WTC11 (cell line): ENCODE results near the gene CFAP57. TPM values are rescaled to one million over a fixed set of nuclear protein-coding genes. Genes with fewer than 3 reads are reported as not detected.

Source experiments
- CREB1 ChIP-seq: sonication (generic); formaldehyde crosslinking; IDR thresholded peaks from 2 replicates; pipeline ENCODE4 v1.8.0; 2023; ENCODE audit warnings: mild to moderate bottlenecking, missing genetic modification reagents
- EMX1 ChIP-seq: fragments of 250-450 bp; sonication (Bioruptor Pico); IDR thresholded peaks from 2 replicates; pipeline ENCODE4 v1.8.0; 2021; ENCODE audit warnings: mild to moderate bottlenecking
- FOXJ3 ChIP-seq: sonication (generic); formaldehyde crosslinking; IDR thresholded peaks from 2 replicates; pipeline ENCODE4 v1.9.0; 2021; ENCODE audit warnings: missing genetic modification reagents, mild to moderate bottlenecking, borderline replicate concordance
- NFATC4 ChIP-seq: fragments of 250-450 bp; sonication (Bioruptor Pico); IDR thresholded peaks from 2 replicates; pipeline ENCODE4 v1.9.0; 2021; ENCODE audit warnings: mild to moderate bottlenecking
- NFE2L1 ChIP-seq: sonication (generic); formaldehyde crosslinking; IDR thresholded peaks from 2 replicates; pipeline ENCODE4 v1.8.1; 2023; ENCODE audit warnings: missing genetic modification reagents
- NR1H2 ChIP-seq: sonication (generic); formaldehyde crosslinking; IDR thresholded peaks from 2 replicates; pipeline ENCODE4 v1.9.0; 2021; ENCODE audit warnings: mild to moderate bottlenecking, moderate library complexity, missing genetic modification reagents
- NR2C2 ChIP-seq: sonication (generic); formaldehyde crosslinking; IDR thresholded peaks from 2 replicates; pipeline ENCODE4 v1.8.0; 2022; ENCODE audit warnings: mild to moderate bottlenecking, missing genetic modification reagents
- ZNF263 ChIP-seq: sonication (generic); formaldehyde crosslinking; IDR thresholded peaks from 2 replicates; pipeline ENCODE4 v1.8.1; 2022; ENCODE audit warnings: low read depth, mild to moderate bottlenecking, moderate library complexity, missing genetic modification reagents
- total RNA-seq: library from RNA; stranded (reverse); gene quantifications from 3 replicates; pipeline ENCODE4 v1.2.3, GENCODE V29; 2021
- TF ChIP-seq, protein P1 (sequence below): fragments of 250-450 bp; sonication (Bioruptor Pico); IDR thresholded peaks from 2 replicates; pipeline ENCODE4 v1.9.0; 2021; ENCODE audit warnings: mild to moderate bottlenecking, borderline replicate concordance
- TF ChIP-seq, protein P2 (sequence below): sonication (generic); formaldehyde crosslinking; IDR thresholded peaks from 2 replicates; pipeline ENCODE4 v1.8.0; 2023; ENCODE audit warnings: missing genetic modification reagents
- TF ChIP-seq, protein P3 (sequence below): sonication (generic); formaldehyde crosslinking; IDR thresholded peaks from 2 replicates; pipeline ENCODE4 v1.8.1; 2023; ENCODE audit warnings: mild to moderate bottlenecking, missing genetic modification reagents, moderate library complexity
- TF ChIP-seq, protein P4 (sequence below): sonication (generic); formaldehyde crosslinking; IDR thresholded peaks from 2 replicates; pipeline ENCODE4 v1.8.1; 2023; ENCODE audit warnings: mild to moderate bottlenecking, moderate library complexity, missing genetic modification reagents
- TF ChIP-seq, protein P5 (sequence below): fragments of 250-450 bp; sonication (Bioruptor Pico); IDR thresholded peaks from 2 replicates; pipeline ENCODE4 v1.8.0; 2021; ENCODE audit warnings: mild to moderate bottlenecking
- TF ChIP-seq, protein P6 (sequence below): sonication (generic); formaldehyde crosslinking; IDR thresholded peaks from 2 replicates; pipeline ENCODE4 v1.8.1; 2022; ENCODE audit warnings: low read depth, mild to moderate bottlenecking, moderate library complexity, missing genetic modification reagents, borderline replicate concordance
- TF ChIP-seq, protein P7 (sequence below): fragments of 200-600 bp; IDR thresholded peaks from 2 replicates; pipeline ENCODE4 v1.8.0; 2022; ENCODE audit warnings: antibody characterized with exemption
- TF ChIP-seq, protein P8 (sequence below): sonication (generic); formaldehyde crosslinking; IDR thresholded peaks from 2 replicates; pipeline ENCODE4 v1.8.0; 2022; ENCODE audit warnings: mild to moderate bottlenecking, missing genetic modification reagents
- TF ChIP-seq, protein P9 (sequence below): fragments of 250-450 bp; sonication (Bioruptor Pico); IDR thresholded peaks from 2 replicates; pipeline ENCODE4 v2.1.2; 2022; ENCODE audit warnings: mild to moderate bottlenecking, moderate library complexity
- TF ChIP-seq, protein P10 (sequence below): sonication (generic); formaldehyde crosslinking; IDR thresholded peaks from 2 replicates; pipeline ENCODE4 v1.8.1; 2022; ENCODE audit warnings: mild to moderate bottlenecking, moderate library complexity, missing genetic modification reagents
- TF ChIP-seq, protein P11 (sequence below): sonication (generic); formaldehyde crosslinking; IDR thresholded peaks from 2 replicates; pipeline ENCODE4 v1.8.1; 2022; ENCODE audit warnings: low read depth, missing genetic modification reagents, borderline replicate concordance
- TF ChIP-seq, protein P12 (sequence below): sonication (generic); formaldehyde crosslinking; IDR thresholded peaks from 2 replicates; pipeline ENCODE4 v1.8.0; 2022; ENCODE audit warnings: mild to moderate bottlenecking, missing genetic modification reagents

The CFAP57 gene
- total RNA-seq, 1 experiment from 2014 or later: 0.42 TPM

DNA sequence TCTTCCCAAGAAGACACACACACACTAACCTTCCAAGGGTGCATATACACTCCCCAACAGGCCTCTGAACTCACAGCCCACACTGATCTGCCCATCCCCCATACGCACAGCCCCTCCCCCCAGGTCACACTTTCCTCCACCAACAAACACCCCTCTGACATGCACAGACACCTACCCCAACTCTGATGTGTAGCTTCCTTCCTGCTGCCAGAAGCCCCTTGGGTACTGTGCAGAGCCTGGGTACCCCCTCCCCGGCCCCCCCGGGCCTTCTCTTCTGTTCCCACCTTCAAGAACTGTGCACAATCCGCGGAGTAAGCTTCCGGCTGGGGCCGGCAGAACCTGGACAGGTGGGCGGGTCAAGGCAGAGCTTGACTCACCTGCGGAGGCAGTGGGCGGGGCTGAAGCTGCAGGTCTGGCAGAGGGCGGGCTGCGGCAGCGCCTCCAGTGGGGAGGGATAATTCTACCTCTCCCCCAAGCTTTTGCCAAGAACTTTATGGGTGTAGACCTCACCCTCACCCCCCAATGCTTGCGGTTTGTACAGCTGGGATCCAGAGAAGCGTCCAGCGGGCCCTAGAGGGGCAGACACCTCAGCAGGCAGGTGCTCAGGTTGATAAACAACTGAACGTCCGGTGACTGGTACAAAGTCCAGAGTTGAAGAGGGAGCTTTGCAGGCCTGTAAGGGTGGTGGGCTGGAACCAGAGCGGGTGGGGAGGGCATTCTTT, 113.3 kb downstream of the CFAP57 start, which contains the start of gene C1orf210 (continued):
- TF ChIP-seq EMX1 (CRISPR knock-in tag) (no peak), CREB1 (CRISPR knock-in tag) (no peak), ZNF263 (CRISPR knock-in tag) (no peak), NR2C2 (CRISPR knock-in tag) (no peak), NFATC4 (CRISPR knock-in tag) (no peak), FOXJ3 (no peak), NR1H2 (CRISPR knock-in tag) (no peak), NFE2L1 (no peak)
- TF ChIP-seq, protein P1, sequence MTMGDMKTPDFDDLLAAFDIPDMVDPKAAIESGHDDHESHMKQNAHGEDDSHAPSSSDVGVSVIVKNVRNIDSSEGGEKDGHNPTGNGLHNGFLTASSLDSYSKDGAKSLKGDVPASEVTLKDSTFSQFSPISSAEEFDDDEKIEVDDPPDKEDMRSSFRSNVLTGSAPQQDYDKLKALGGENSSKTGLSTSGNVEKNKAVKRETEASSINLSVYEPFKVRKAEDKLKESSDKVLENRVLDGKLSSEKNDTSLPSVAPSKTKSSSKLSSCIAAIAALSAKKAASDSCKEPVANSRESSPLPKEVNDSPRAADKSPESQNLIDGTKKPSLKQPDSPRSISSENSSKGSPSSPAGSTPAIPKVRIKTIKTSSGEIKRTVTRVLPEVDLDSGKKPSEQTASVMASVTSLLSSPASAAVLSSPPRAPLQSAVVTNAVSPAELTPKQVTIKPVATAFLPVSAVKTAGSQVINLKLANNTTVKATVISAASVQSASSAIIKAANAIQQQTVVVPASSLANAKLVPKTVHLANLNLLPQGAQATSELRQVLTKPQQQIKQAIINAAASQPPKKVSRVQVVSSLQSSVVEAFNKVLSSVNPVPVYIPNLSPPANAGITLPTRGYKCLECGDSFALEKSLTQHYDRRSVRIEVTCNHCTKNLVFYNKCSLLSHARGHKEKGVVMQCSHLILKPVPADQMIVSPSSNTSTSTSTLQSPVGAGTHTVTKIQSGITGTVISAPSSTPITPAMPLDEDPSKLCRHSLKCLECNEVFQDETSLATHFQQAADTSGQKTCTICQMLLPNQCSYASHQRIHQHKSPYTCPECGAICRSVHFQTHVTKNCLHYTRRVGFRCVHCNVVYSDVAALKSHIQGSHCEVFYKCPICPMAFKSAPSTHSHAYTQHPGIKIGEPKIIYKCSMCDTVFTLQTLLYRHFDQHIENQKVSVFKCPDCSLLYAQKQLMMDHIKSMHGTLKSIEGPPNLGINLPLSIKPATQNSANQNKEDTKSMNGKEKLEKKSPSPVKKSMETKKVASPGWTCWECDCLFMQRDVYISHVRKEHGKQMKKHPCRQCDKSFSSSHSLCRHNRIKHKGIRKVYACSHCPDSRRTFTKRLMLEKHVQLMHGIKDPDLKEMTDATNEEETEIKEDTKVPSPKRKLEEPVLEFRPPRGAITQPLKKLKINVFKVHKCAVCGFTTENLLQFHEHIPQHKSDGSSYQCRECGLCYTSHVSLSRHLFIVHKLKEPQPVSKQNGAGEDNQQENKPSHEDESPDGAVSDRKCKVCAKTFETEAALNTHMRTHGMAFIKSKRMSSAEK (CRISPR knock-in tag): no peak
- TF ChIP-seq, protein P2, sequence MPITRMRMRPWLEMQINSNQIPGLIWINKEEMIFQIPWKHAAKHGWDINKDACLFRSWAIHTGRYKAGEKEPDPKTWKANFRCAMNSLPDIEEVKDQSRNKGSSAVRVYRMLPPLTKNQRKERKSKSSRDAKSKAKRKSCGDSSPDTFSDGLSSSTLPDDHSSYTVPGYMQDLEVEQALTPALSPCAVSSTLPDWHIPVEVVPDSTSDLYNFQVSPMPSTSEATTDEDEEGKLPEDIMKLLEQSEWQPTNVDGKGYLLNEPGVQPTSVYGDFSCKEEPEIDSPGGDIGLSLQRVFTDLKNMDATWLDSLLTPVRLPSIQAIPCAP (CRISPR knock-in tag): no peak
- TF ChIP-seq, protein P3, sequence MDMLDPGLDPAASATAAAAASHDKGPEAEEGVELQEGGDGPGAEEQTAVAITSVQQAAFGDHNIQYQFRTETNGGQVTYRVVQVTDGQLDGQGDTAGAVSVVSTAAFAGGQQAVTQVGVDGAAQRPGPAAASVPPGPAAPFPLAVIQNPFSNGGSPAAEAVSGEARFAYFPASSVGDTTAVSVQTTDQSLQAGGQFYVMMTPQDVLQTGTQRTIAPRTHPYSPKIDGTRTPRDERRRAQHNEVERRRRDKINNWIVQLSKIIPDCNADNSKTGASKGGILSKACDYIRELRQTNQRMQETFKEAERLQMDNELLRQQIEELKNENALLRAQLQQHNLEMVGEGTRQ: no peak
- TF ChIP-seq, protein P4, sequence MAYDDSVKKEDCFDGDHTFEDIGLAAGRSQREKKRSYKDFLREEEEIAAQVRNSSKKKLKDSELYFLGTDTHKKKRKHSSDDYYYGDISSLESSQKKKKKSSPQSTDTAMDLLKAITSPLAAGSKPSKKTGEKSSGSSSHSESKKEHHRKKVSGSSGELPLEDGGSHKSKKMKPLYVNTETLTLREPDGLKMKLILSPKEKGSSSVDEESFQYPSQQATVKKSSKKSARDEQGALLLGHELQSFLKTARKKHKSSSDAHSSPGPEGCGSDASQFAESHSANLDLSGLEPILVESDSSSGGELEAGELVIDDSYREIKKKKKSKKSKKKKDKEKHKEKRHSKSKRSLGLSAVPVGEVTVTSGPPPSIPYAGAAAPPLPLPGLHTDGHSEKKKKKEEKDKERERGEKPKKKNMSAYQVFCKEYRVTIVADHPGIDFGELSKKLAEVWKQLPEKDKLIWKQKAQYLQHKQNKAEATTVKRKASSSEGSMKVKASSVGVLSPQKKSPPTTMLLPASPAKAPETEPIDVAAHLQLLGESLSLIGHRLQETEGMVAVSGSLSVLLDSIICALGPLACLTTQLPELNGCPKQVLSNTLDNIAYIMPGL (CRISPR knock-in tag): 0 out of 2 replicates have a peak, but pooled peaks have one; percentile 56
- TF ChIP-seq, protein P5, sequence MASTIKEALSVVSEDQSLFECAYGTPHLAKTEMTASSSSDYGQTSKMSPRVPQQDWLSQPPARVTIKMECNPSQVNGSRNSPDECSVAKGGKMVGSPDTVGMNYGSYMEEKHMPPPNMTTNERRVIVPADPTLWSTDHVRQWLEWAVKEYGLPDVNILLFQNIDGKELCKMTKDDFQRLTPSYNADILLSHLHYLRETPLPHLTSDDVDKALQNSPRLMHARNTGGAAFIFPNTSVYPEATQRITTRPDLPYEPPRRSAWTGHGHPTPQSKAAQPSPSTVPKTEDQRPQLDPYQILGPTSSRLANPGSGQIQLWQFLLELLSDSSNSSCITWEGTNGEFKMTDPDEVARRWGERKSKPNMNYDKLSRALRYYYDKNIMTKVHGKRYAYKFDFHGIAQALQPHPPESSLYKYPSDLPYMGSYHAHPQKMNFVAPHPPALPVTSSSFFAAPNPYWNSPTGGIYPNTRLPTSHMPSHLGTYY (CRISPR knock-in tag): no peak
- TF ChIP-seq, protein P6, sequence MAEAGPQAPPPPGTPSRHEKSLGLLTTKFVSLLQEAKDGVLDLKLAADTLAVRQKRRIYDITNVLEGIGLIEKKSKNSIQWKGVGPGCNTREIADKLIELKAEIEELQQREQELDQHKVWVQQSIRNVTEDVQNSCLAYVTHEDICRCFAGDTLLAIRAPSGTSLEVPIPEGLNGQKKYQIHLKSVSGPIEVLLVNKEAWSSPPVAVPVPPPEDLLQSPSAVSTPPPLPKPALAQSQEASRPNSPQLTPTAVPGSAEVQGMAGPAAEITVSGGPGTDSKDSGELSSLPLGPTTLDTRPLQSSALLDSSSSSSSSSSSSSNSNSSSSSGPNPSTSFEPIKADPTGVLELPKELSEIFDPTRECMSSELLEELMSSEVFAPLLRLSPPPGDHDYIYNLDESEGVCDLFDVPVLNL: no peak
- TF ChIP-seq, protein P7, sequence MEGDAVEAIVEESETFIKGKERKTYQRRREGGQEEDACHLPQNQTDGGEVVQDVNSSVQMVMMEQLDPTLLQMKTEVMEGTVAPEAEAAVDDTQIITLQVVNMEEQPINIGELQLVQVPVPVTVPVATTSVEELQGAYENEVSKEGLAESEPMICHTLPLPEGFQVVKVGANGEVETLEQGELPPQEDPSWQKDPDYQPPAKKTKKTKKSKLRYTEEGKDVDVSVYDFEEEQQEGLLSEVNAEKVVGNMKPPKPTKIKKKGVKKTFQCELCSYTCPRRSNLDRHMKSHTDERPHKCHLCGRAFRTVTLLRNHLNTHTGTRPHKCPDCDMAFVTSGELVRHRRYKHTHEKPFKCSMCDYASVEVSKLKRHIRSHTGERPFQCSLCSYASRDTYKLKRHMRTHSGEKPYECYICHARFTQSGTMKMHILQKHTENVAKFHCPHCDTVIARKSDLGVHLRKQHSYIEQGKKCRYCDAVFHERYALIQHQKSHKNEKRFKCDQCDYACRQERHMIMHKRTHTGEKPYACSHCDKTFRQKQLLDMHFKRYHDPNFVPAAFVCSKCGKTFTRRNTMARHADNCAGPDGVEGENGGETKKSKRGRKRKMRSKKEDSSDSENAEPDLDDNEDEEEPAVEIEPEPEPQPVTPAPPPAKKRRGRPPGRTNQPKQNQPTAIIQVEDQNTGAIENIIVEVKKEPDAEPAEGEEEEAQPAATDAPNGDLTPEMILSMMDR: peak; percentile 39
- TF ChIP-seq, protein P8, sequence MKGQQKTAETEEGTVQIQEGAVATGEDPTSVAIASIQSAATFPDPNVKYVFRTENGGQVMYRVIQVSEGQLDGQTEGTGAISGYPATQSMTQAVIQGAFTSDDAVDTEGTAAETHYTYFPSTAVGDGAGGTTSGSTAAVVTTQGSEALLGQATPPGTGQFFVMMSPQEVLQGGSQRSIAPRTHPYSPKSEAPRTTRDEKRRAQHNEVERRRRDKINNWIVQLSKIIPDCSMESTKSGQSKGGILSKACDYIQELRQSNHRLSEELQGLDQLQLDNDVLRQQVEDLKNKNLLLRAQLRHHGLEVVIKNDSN (CRISPR knock-in tag): peak; percentile 21; the same call in 1 of the 2 replicates
- TF ChIP-seq, protein P9, sequence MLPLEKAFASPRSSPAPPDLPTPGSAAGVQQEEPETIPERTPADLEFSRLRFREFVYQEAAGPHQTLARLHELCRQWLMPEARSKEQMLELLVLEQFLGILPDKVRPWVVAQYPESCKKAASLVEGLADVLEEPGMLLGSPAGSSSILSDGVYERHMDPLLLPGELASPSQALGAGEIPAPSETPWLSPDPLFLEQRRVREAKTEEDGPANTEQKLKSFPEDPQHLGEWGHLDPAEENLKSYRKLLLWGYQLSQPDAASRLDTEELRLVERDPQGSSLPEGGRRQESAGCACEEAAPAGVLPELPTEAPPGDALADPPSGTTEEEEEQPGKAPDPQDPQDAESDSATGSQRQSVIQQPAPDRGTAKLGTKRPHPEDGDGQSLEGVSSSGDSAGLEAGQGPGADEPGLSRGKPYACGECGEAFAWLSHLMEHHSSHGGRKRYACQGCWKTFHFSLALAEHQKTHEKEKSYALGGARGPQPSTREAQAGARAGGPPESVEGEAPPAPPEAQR: no peak
- TF ChIP-seq, protein P10, sequence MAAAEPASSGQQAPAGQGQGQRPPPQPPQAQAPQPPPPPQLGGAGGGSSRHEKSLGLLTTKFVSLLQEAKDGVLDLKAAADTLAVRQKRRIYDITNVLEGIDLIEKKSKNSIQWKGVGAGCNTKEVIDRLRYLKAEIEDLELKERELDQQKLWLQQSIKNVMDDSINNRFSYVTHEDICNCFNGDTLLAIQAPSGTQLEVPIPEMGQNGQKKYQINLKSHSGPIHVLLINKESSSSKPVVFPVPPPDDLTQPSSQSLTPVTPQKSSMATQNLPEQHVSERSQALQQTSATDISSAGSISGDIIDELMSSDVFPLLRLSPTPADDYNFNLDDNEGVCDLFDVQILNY (CRISPR knock-in tag): peak; percentile 63; the same call in 1 of the 2 replicates
- TF ChIP-seq, protein P11, sequence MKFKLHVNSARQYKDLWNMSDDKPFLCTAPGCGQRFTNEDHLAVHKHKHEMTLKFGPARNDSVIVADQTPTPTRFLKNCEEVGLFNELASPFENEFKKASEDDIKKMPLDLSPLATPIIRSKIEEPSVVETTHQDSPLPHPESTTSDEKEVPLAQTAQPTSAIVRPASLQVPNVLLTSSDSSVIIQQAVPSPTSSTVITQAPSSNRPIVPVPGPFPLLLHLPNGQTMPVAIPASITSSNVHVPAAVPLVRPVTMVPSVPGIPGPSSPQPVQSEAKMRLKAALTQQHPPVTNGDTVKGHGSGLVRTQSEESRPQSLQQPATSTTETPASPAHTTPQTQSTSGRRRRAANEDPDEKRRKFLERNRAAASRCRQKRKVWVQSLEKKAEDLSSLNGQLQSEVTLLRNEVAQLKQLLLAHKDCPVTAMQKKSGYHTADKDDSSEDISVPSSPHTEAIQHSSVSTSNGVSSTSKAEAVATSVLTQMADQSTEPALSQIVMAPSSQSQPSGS (CRISPR knock-in tag): no peak
- TF ChIP-seq, protein P12, sequence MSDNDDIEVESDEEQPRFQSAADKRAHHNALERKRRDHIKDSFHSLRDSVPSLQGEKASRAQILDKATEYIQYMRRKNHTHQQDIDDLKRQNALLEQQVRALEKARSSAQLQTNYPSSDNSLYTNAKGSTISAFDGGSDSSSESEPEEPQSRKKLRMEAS (CRISPR knock-in tag): peak; percentile 66
